ENCODE data around the gene SMARCB1.
A peak's percentile ranks its signal among the peaks of the same experiment; 100 is the strongest.
"Not testable (repeated sequence)": the region's sequence is repeated elsewhere in the genome, so short reads cannot be mapped to it uniquely, and the experiment has no call there.

The SMARCB1 gene

DNA sequence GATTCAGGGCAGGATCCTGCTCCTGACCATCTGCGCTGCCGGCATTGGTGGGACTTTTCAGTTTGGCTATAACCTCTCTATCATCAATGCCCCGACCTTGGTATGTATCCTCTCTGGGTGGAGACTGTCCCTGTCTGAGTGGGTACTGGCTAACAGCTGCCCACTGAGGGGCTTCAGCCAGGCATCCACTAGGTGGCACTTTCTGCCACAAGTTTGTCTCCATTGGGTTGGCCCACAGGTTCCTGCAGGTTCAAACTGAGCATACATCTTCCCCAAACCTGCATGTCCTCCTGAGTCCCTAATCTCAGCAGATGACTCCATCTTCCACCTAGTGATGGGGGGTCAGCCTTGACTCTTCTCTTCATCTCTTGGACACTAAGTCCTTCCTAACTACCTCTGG, 75.3 kb downstream of the SMARCB1 start:
- Histone ChIP-seq H3K9me3 (ENCODE audit: insufficient read depth, low read length) (no peaks in the 10 kb centered on the region), H3K27ac (ENCODE audit: low read length) (no peak overlapping the region), H3K36me3 (replicated peaks; ENCODE audit: low read depth, low read length) (no peaks in the 10 kb centered on the region), H3K4me1 (ENCODE audit: low read length) (peaks cover 5% of the 10 kb centered on the region), H3K4me3 (ENCODE audit: low read length) (no peak overlapping the region), H3K27me3 (ENCODE audit: low read depth, low read length) (no peaks in the 10 kb centered on the region), H3K79me2 (ENCODE audit: low read length) (no peaks in the 10 kb centered on the region), H2AFZ (ENCODE audit: low read depth, low read length) (no peak overlapping the region), H4K20me1 (ENCODE audit: insufficient read depth, low read length) (no peaks in the 10 kb centered on the region), H3K9ac (ENCODE audit: low read length) (no peak overlapping the region), H3K4me2 (ENCODE audit: low read length) (no peak overlapping the region)
- TF ChIP-seq, protein P1, sequence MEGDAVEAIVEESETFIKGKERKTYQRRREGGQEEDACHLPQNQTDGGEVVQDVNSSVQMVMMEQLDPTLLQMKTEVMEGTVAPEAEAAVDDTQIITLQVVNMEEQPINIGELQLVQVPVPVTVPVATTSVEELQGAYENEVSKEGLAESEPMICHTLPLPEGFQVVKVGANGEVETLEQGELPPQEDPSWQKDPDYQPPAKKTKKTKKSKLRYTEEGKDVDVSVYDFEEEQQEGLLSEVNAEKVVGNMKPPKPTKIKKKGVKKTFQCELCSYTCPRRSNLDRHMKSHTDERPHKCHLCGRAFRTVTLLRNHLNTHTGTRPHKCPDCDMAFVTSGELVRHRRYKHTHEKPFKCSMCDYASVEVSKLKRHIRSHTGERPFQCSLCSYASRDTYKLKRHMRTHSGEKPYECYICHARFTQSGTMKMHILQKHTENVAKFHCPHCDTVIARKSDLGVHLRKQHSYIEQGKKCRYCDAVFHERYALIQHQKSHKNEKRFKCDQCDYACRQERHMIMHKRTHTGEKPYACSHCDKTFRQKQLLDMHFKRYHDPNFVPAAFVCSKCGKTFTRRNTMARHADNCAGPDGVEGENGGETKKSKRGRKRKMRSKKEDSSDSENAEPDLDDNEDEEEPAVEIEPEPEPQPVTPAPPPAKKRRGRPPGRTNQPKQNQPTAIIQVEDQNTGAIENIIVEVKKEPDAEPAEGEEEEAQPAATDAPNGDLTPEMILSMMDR (IDR thresholded peaks at IDR 0.05; ENCODE audit: low read depth, low read length) = peak; percentile 86
- no peak for TF ChIP-seq EZH2phosphoT487 (IDR thresholded peaks at IDR 0.05; ENCODE audit: low read depth)

DNA sequence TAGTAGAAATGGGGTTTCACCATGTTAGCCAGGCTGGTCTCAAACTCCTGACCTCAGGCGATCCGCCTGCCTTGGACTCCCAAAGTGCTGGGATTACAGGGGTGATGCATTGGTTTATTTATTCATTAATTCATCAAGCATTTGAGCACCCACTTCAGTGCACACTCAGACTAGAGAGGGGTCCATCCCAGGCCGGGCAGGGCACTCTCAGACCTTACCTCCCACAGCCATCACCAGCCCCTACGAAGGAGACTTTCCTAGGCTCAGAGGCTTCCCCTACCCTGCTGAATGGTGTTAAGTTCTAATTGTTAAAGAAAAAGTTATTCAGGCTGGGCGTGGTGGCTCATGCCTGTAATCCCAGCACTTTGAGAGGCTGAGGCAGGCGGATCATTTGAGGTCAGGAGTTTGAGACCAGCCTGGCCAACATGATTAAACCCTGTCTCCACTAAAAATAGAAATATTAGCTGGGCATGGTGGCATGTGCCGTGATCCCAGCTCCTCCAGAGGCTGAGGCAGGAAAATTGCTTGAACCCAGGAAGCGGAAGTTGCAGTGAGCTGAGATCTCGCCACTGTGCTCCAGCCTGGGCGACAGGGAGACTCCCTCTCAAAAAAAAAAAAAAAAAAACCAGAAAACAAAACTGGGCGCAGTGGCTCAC, 77.9 kb downstream of the SMARCB1 start:
- not testable (repeated sequence) for H3K36me3 ChIP-seq (replicated peaks; ENCODE audit: low read depth, low read length); H4K20me1 ChIP-seq (ENCODE audit: insufficient read depth, low read length); H3K79me2 ChIP-seq (ENCODE audit: low read length); H3K9ac ChIP-seq (ENCODE audit: low read length); H3K27me3 ChIP-seq (ENCODE audit: low read depth, low read length); H3K4me1 ChIP-seq (ENCODE audit: low read length); H2AFZ ChIP-seq (ENCODE audit: low read depth, low read length); H3K9me3 ChIP-seq (ENCODE audit: insufficient read depth, low read length); H3K4me3 ChIP-seq (ENCODE audit: low read length); H3K4me2 ChIP-seq (ENCODE audit: low read length); H3K27ac ChIP-seq (ENCODE audit: low read length)

DNA sequence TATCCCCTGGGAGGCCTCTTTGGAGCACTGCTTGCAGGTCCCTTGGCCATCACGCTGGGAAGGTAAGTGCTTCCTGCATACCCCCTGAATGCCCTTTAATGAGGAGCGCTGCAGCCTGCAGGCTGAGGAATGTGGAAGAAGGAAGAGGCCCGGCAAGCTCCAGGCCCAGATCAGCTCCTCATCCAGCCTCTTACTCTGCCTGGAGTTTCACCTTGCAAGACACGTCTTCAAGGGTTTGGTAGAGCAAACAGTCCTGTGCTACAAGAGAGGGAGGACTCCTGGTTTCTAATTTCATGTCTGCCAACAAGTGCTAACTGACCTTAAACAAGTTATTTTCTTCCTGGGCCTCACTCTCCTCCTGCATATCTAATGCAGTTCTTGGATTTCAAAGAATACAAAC, 81.8 kb downstream of the SMARCB1 start:
- Histone ChIP-seq H3K27me3 (ENCODE audit: low read depth, low read length) (no peaks in the 10 kb centered on the region), H4K20me1 (ENCODE audit: insufficient read depth, low read length) (no peaks in the 10 kb centered on the region), H3K4me3 (ENCODE audit: low read length) (no peak overlapping the region), H3K9me3 (ENCODE audit: insufficient read depth, low read length) (no peaks in the 10 kb centered on the region), H3K36me3 (replicated peaks; ENCODE audit: low read depth, low read length) (no peaks in the 10 kb centered on the region), H3K4me1 (ENCODE audit: low read length) (no peaks in the 10 kb centered on the region), H2AFZ (ENCODE audit: low read depth, low read length) (no peak overlapping the region), H3K9ac (ENCODE audit: low read length) (no peak overlapping the region), H3K27ac (ENCODE audit: low read length) (no peak overlapping the region), H3K4me2 (ENCODE audit: low read length) (no peak overlapping the region), H3K79me2 (ENCODE audit: low read length) (no peaks in the 10 kb centered on the region)
- no peak for TF ChIP-seq EZH2phosphoT487 (IDR thresholded peaks at IDR 0.05; ENCODE audit: low read depth)
- TF ChIP-seq, protein P1 (IDR thresholded peaks at IDR 0.05; ENCODE audit: low read depth, low read length) = no peak

DNA sequence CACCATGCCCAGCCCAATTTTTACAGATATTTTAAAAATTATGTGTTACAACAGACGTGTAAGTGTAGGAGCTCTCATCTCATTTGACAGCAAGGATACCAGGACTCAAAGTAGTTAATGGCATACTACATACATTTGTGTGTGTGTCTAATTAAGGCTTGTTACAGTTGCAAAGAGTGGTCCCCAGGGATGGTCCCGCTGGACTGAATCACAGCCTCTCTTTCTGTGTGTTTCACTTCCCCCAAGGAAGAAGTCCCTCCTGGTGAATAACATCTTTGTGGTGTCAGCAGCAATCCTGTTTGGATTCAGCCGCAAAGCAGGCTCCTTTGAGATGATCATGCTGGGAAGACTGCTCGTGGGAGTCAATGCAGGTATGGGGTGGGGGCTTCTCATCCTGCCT, 88.1 kb downstream of the SMARCB1 start:
- TF ChIP-seq, protein P1 (IDR thresholded peaks at IDR 0.05; ENCODE audit: low read depth, low read length) = no peak
- no peak for TF ChIP-seq EZH2phosphoT487 (IDR thresholded peaks at IDR 0.05; ENCODE audit: low read depth)
- no peaks in the 10 kb centered on the region for H3K9me3 ChIP-seq (ENCODE audit: insufficient read depth, low read length)
- H3K4me3 ChIP-seq (ENCODE audit: low read length) = no peak overlapping the region
- no peaks in the 10 kb centered on the region for H3K79me2 ChIP-seq (ENCODE audit: low read length)
- no peak overlapping the region for H2AFZ ChIP-seq (ENCODE audit: low read depth, low read length)
- no peak overlapping the region for H3K4me2 ChIP-seq (ENCODE audit: low read length)
- H3K36me3 ChIP-seq (replicated peaks; ENCODE audit: low read depth, low read length) = peaks cover 3% of the 10 kb centered on the region
- no peak overlapping the region for H3K27ac ChIP-seq (ENCODE audit: low read length)
- H3K4me1 ChIP-seq (ENCODE audit: low read length) = no peaks in the 10 kb centered on the region
- no peaks in the 10 kb centered on the region for H3K27me3 ChIP-seq (ENCODE audit: low read depth, low read length)
- no peak overlapping the region for H3K9ac ChIP-seq (ENCODE audit: low read length)
- H4K20me1 ChIP-seq (ENCODE audit: insufficient read depth, low read length) = no peaks in the 10 kb centered on the region

Data from OCI-LY3 (cell line).